Measurements from ENCODE around the gene SNX9. TPM values are rescaled to one million over a fixed set of nuclear protein-coding genes. Genes with fewer than 3 reads are reported as not detected.

Gene SNX9
- total RNA-seq, 2 donors from 2014 or later = 37.3 to 81.7 TPM

GRCh38 chr6:157804448-157805327, 18.4 kb upstream of the SNX9 start:
- no peak overlapping the region for H3K27ac ChIP-seq
- H3K4me3 ChIP-seq = no peak overlapping the region
- TF ChIP-seq CTCF (IDR thresholded peaks at IDR 0.05) = no peak
- DNase-seq = no peak
- H3K4me1 ChIP-seq = no peaks in the 10 kb centered on the region
- H3K9ac ChIP-seq (ENCODE audit: low read depth in 2 of 2, low read length in 2 of 2) = no peak overlapping the region
- H3K27me3 ChIP-seq = no peaks in the 10 kb centered on the region
- intact Hi-C loops (cut with DNase I) = no loop called here
- no peaks in the 10 kb centered on the region for H3K9me3 ChIP-seq
- H3K36me3 ChIP-seq = no peaks in the 10 kb centered on the region

GRCh38 chr6:157806131-157806855, 16.8 kb upstream of the SNX9 start:
- no peaks in the 10 kb centered on the region for H3K4me1 ChIP-seq
- TF ChIP-seq CTCF (IDR thresholded peaks at IDR 0.05) = no peak
- H3K9me3 ChIP-seq = no peaks in the 10 kb centered on the region
- H3K9ac ChIP-seq (ENCODE audit: low read depth in 2 of 2, low read length in 2 of 2) = no peak overlapping the region
- H3K27ac ChIP-seq = no peak overlapping the region
- intact Hi-C loops (cut with DNase I) = no loop called here
- no peak for DNase-seq
- no peaks in the 10 kb centered on the region for H3K27me3 ChIP-seq
- H3K4me3 ChIP-seq = no peak overlapping the region
- no peaks in the 10 kb centered on the region for H3K36me3 ChIP-seq

- Histone ChIP-seq H3K4me1 (no peaks in the 10 kb centered on the region), H3K27ac (no peak overlapping the region), H3K36me3 (no peaks in the 10 kb centered on the region), H3K9me3 (no peaks in the 10 kb centered on the region), H3K4me3 (no peak overlapping the region), H3K9ac (ENCODE audit: low read depth in 2 of 2, low read length in 2 of 2) (no peak overlapping the region), H3K27me3 (no peaks in the 10 kb centered on the region)
- no peak for TF ChIP-seq CTCF (IDR thresholded peaks at IDR 0.05)
- intact Hi-C loops (cut with DNase I) = no loop called here
- DNase-seq = no peak
Measured at GRCh38 chr6:157806856-157807215, 16.2 kb upstream of the SNX9 start.

GRCh38 chr6:157808405-157808950, 14.6 kb upstream of the SNX9 start:
- no peaks in the 10 kb centered on the region for H3K27me3 ChIP-seq
- no peaks in the 10 kb centered on the region for H3K4me1 ChIP-seq
- H3K4me3 ChIP-seq = no peak overlapping the region
- TF ChIP-seq CTCF (IDR thresholded peaks at IDR 0.05) = no peak
- H3K9me3 ChIP-seq = no peaks in the 10 kb centered on the region
- H3K36me3 ChIP-seq = no peaks in the 10 kb centered on the region
- intact Hi-C loops (cut with DNase I) = no loop called here
- no peak overlapping the region for H3K27ac ChIP-seq
- H3K9ac ChIP-seq (ENCODE audit: low read depth in 2 of 2, low read length in 2 of 2) = no peak overlapping the region
- no peak for DNase-seq

GRCh38 chr6:157809613-157810012, 13.4 kb upstream of the SNX9 start:
- intact Hi-C loops (cut with DNase I) = no loop called here
- H3K27me3 ChIP-seq = no peaks in the 10 kb centered on the region
- TF ChIP-seq CTCF (IDR thresholded peaks at IDR 0.05) = no peak
- no peaks in the 10 kb centered on the region for H3K36me3 ChIP-seq
- no peak overlapping the region for H3K27ac ChIP-seq
- DNase-seq = no peak
- H3K9ac ChIP-seq (ENCODE audit: low read depth in 2 of 2, low read length in 2 of 2) = no peak overlapping the region
- H3K9me3 ChIP-seq = no peaks in the 10 kb centered on the region
- H3K4me1 ChIP-seq = no peaks in the 10 kb centered on the region
- no peak overlapping the region for H3K4me3 ChIP-seq
